Activated naive CD4-positive, alpha-beta T cell treated with anti-CD3 and anti-CD28 coated beads, Interleukin-2, amount 10 ng/mL, durations not matched to agents 7 days and 5 days (primary cell): ENCODE results near the gene LILRB5.
"Not testable (repeated sequence)": the region's sequence is repeated elsewhere in the genome, so short reads cannot be mapped to it uniquely, and the experiment has no call there.

Source experiments
- CTCF ChIA-PET: fragments of 350-600 bp; sonication (Branson Sonifier 250); formaldehyde crosslinking; loops from one replicate; lab custom pipeline; 2021; ENCODE audit warnings: antibody characterized with exemption; lab: Charles Lee
- DNase-seq: peaks from one replicate; pipeline ENCODE4 v3.0.0-alpha.2; 2020
- H3K27ac Mint-ChIP-seq: one replicate; pipeline ENCODE4 v1.8.0; 2021; ENCODE audit warnings: mild to moderate bottlenecking, moderate library complexity, mixed read lengths
- H3K27me3 Mint-ChIP-seq: one replicate; pipeline ENCODE4 v1.8.0; 2021; ENCODE audit warnings: mild to moderate bottlenecking, mixed read lengths
- H3K36me3 Mint-ChIP-seq: one replicate; pipeline ENCODE4 v1.8.0; 2021; ENCODE audit warnings: mixed read lengths
- H3K4me1 Mint-ChIP-seq: one replicate; pipeline ENCODE4 v1.8.0; 2021; ENCODE audit warnings: mixed read lengths
- H3K4me3 Mint-ChIP-seq: one replicate; pipeline ENCODE4 v1.8.0; 2021; ENCODE audit warnings: mild to moderate bottlenecking, moderate library complexity, mixed read lengths
- H3K9me3 Mint-ChIP-seq: one replicate; pipeline ENCODE4 v1.8.0; 2021; ENCODE audit warnings: mixed read lengths

The LILRB5 gene

GRCh38 chr19:54281007-54281728 lies 24.1 kb upstream of the LILRB5 start, which contains the start of gene LILRB2:
LILRB2 (minus strand) TSS chr19:54281110; CDS start chr19:54280496, 614 bp downstream.
- H3K27ac Mint-ChIP-seq: no peak within 1 kb of the TSS
- H3K27me3 Mint-ChIP-seq: peaks cover 75% of the 10 kb centered on the region
- H3K36me3 Mint-ChIP-seq: no peaks in the 10 kb centered on the region
- H3K9me3 Mint-ChIP-seq: no peaks in the 10 kb centered on the region
- CTCF ChIA-PET: no interaction called here
- DNase-seq: no peak
- no peak within 1 kb of the TSS for H3K4me3 Mint-ChIP-seq
- peaks cover 13% of the 10 kb centered on the region for H3K4me1 Mint-ChIP-seq

GRCh38 chr19:54280441-54280840 lies 23.4 kb upstream of the LILRB5 start:
- DNase-seq, H3K9me3 Mint-ChIP-seq, H3K4me3 Mint-ChIP-seq, H3K27ac Mint-ChIP-seq, CTCF ChIA-PET, H3K36me3 Mint-ChIP-seq: not testable (repeated sequence)
- H3K27me3 Mint-ChIP-seq: peaks cover 67% of the 10 kb centered on the region
- peaks cover 13% of the 10 kb centered on the region for H3K4me1 Mint-ChIP-seq

GRCh38 chr19:54280025-54280424 lies 23.0 kb upstream of the LILRB5 start:
- H3K4me1 Mint-ChIP-seq: peaks cover 13% of the 10 kb centered on the region
- H3K4me3 Mint-ChIP-seq, CTCF ChIA-PET, H3K9me3 Mint-ChIP-seq, H3K36me3 Mint-ChIP-seq, DNase-seq, H3K27ac Mint-ChIP-seq: not testable (repeated sequence)
- peaks cover 68% of the 10 kb centered on the region for H3K27me3 Mint-ChIP-seq

GRCh38 chr19:54279406-54279962 lies 22.4 kb upstream of the LILRB5 start:
- peaks cover 70% of the 10 kb centered on the region for H3K27me3 Mint-ChIP-seq
- H3K36me3 Mint-ChIP-seq: no peaks in the 10 kb centered on the region
- no peaks in the 10 kb centered on the region for H3K9me3 Mint-ChIP-seq
- peaks cover 9% of the 10 kb centered on the region for H3K4me1 Mint-ChIP-seq
- no peak overlapping the region for H3K27ac Mint-ChIP-seq
- CTCF ChIA-PET: no interaction called here
- no peak for DNase-seq
- no peak overlapping the region for H3K4me3 Mint-ChIP-seq

GRCh38 chr19:54278571-54279195 lies 21.6 kb upstream of the LILRB5 start:
- H3K4me1 Mint-ChIP-seq, CTCF ChIA-PET, H3K9me3 Mint-ChIP-seq, H3K27ac Mint-ChIP-seq, H3K36me3 Mint-ChIP-seq, DNase-seq, H3K4me3 Mint-ChIP-seq: not testable (repeated sequence)
- H3K27me3 Mint-ChIP-seq: peaks cover 64% of the 10 kb centered on the region

DNA sequence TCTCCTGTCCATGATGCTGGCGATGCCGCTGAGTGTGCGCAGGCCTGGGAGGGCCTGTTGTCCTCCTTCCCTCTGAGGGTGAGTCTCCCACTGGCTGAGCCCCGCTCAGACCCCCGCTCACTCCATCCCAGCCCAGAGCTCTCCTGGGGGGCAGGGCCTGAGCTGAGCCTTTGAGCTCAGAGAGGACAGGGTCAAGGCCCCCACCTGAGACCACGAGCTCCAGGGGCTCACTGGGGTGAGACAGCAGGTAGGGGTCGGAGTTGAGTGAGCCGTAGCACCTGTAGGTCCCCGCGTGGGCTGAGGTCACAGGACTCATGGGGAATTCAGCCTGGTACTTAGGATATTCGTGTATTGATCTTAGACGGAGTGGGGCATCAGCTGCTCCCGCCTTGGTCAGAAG lies 21.0 kb upstream of the LILRB5 start:
- H3K36me3 Mint-ChIP-seq, H3K4me1 Mint-ChIP-seq, CTCF ChIA-PET, DNase-seq, H3K27ac Mint-ChIP-seq, H3K4me3 Mint-ChIP-seq, H3K9me3 Mint-ChIP-seq: not testable (repeated sequence)
- H3K27me3 Mint-ChIP-seq: peaks cover 61% of the 10 kb centered on the region

GRCh38 chr19:54277111-54277615 lies 20.1 kb upstream of the LILRB5 start:
- H3K4me3 Mint-ChIP-seq, CTCF ChIA-PET, H3K36me3 Mint-ChIP-seq, H3K27ac Mint-ChIP-seq, H3K9me3 Mint-ChIP-seq, DNase-seq, H3K4me1 Mint-ChIP-seq: not testable (repeated sequence)
- peaks cover 57% of the 10 kb centered on the region for H3K27me3 Mint-ChIP-seq

DNA sequence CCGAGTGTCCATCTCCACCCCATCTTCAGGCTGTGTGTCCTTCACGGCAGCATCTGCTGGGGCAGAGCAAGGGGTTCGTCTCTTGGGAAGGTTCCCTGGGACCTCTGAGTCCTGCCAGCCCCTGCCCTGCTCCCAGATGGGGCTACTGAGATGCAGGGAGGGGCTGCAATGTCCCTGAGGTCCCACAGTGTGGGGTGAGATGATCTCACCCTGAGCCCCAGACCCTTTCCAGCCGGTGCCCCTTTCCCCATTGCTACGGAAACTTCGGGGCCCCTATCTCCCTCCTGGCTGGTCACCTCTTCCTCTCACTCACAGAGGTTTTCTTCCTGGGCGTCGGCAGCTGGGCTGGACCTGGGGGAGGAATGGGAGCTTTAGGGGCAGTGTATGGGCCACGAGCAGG lies 18.9 kb upstream of the LILRB5 start:
- CTCF ChIA-PET: no interaction called here
- peaks cover 54% of the 10 kb centered on the region for H3K27me3 Mint-ChIP-seq
- H3K36me3 Mint-ChIP-seq: no peaks in the 10 kb centered on the region

GRCh38 chr19:54274516-54274915 lies 17.4 kb upstream of the LILRB5 start:
- H3K9me3 Mint-ChIP-seq, CTCF ChIA-PET, H3K27ac Mint-ChIP-seq, H3K36me3 Mint-ChIP-seq, H3K4me3 Mint-ChIP-seq, H3K4me1 Mint-ChIP-seq, DNase-seq: not testable (repeated sequence)
- H3K27me3 Mint-ChIP-seq: peaks cover 42% of the 10 kb centered on the region

More for the DNA sequence above, 18.9 kb upstream of the LILRB5 start:
- no peak for DNase-seq
- no peaks in the 10 kb centered on the region for H3K9me3 Mint-ChIP-seq
- H3K4me3 Mint-ChIP-seq: no peak overlapping the region
- H3K27ac Mint-ChIP-seq: no peak overlapping the region
- no peaks in the 10 kb centered on the region for H3K4me1 Mint-ChIP-seq

GRCh38 chr19:54273821-54274220 lies 16.7 kb upstream of the LILRB5 start:
- no peak for DNase-seq
- CTCF ChIA-PET: no interaction called here
- no peaks in the 10 kb centered on the region for H3K4me1 Mint-ChIP-seq
- H3K9me3 Mint-ChIP-seq: no peaks in the 10 kb centered on the region
- no peak overlapping the region for H3K4me3 Mint-ChIP-seq
- H3K36me3 Mint-ChIP-seq: no peaks in the 10 kb centered on the region
- no peak overlapping the region for H3K27ac Mint-ChIP-seq
- H3K27me3 Mint-ChIP-seq: peaks cover 37% of the 10 kb centered on the region

- H3K36me3 Mint-ChIP-seq, H3K4me1 Mint-ChIP-seq, H3K9me3 Mint-ChIP-seq, H3K4me3 Mint-ChIP-seq, DNase-seq, CTCF ChIA-PET, H3K27ac Mint-ChIP-seq: not testable (repeated sequence)
- peaks cover 39% of the 10 kb centered on the region for H3K27me3 Mint-ChIP-seq
These were observed 15.1 kb upstream of the LILRB5 start for GRCh38 chr19:54272181-54272580.

DNA sequence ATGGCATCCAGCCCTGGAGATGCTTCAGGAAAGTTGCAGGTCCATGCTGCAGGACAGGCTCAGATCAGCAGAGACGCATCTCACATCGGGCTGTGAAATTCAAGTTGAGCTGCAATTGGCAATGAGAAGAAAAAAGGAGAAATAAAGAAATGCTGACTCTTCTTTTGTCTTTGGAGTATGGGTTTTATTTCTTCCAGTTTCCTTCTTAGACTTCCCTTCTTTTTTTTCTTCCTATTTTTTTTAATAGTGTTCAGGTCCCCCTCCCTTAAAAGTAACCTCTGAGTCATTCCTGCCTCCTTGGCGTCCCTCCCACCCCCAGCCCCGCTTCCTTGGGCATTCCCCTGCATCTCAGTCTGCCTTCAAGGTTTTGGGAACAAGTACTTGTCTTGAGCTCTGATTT lies 14.5 kb upstream of the LILRB5 start:
- DNase-seq, H3K9me3 Mint-ChIP-seq, CTCF ChIA-PET, H3K27ac Mint-ChIP-seq, H3K36me3 Mint-ChIP-seq, H3K4me1 Mint-ChIP-seq, H3K4me3 Mint-ChIP-seq: not testable (repeated sequence)
- H3K27me3 Mint-ChIP-seq: peaks cover 44% of the 10 kb centered on the region

- no peak for DNase-seq
- H3K27ac Mint-ChIP-seq: no peak overlapping the region
These were observed 14.0 kb upstream of the LILRB5 start for GRCh38 chr19:54271106-54271505.

GRCh38 chr19:54268936-54269335 lies 11.9 kb upstream of the LILRB5 start:
- Mint-ChIP-seq H3K9me3 (no peaks in the 10 kb centered on the region), H3K36me3 (no peaks in the 10 kb centered on the region), H3K27ac (no peak overlapping the region), H3K4me1 (no peaks in the 10 kb centered on the region), H3K4me3 (no peak overlapping the region), H3K27me3 (peaks cover 42% of the 10 kb centered on the region)
- CTCF ChIA-PET: interaction anchor here (1.2 to 1.9 kb wide), 2 partner anchors 9 to 39 kb away, joined by 3 to 6 read pairs; no protein-coding TSS in a partner anchor
- no peak for DNase-seq

More at GRCh38 chr19:54271106-54271505, 14.0 kb upstream of the LILRB5 start:
- Mint-ChIP-seq H3K4me3 (no peak overlapping the region), H3K4me1 (no peaks in the 10 kb centered on the region), H3K36me3 (no peaks in the 10 kb centered on the region), H3K27me3 (peaks cover 45% of the 10 kb centered on the region), H3K9me3 (no peaks in the 10 kb centered on the region)
- CTCF ChIA-PET: no interaction called here
